Activated T-cell treated with anti-CD3 and anti-CD28 coated beads for 24 hours (primary cell): ENCODE data around the gene SYT15.
"Not testable (repeated sequence)": the region's sequence is repeated elsewhere in the genome, so short reads cannot be mapped to it uniquely, and the experiment has no call there.

Source experiments
- DNase-seq: peaks from one replicate; pipeline ENCODE4 v3.0.0-alpha.2; 2020; ENCODE audit warnings: low read depth

Gene SYT15

DNA sequence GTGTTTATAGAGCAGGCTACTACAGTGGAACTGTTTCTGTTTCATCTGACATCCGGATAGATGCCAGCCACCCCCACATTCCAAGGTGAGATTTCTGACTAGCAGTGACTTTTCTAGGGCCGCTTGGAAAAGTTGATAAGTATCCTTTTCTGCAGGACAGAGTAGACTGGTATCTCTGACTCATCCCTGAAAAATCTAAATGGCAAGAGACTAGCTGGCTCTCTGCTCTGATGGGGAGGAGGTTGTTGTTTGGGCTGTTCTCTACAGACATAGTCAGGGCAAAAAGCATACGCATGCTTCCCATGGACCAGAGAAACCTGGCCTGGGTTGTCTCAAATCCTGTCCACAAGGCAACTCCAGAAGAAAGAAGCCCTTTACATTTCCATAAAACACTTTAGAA lies 10.7 kb downstream of the SYT15 start:
- not testable (repeated sequence) for DNase-seq

DNA sequence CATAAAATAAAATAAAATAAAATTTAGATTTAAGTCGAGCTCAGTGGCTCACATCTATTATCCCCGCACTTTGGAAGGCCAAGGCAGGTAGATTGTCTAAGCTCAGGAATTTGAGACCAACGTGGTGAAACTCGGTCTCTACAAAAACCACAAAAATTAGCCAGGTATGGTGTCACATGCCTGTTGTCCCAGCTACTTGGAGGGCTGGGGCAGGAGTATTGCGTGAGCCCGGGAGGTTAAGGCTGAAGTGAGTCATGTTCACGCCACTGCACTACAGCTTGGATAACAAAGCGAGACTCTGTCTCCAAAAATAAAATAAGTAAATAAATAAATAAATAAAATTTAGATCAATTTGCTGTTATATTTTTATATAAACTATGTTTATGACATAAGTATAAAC lies 12.1 kb downstream of the SYT15 start:
- not testable (repeated sequence) for DNase-seq

DNA sequence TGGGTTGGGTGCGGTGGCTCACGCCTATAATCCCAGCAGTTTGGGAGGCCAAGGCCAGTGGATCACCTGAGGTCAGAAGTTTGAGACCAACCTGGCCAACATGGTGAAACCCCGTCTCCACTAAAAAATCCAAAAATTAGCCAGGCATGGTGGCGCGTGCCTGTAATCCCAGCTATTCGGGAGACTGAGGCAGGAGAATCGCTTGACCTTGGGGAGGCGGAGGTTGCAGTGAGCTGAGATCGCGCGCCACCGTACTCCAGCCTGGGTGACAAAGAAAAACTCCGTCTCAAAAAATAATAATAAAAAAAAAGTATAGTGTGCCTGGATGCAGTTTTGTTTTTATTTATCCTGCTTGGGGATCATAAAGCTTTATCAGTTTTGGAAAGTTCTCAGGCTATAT lies 14.4 kb downstream of the SYT15 start:
- not testable (repeated sequence) for DNase-seq

DNA sequence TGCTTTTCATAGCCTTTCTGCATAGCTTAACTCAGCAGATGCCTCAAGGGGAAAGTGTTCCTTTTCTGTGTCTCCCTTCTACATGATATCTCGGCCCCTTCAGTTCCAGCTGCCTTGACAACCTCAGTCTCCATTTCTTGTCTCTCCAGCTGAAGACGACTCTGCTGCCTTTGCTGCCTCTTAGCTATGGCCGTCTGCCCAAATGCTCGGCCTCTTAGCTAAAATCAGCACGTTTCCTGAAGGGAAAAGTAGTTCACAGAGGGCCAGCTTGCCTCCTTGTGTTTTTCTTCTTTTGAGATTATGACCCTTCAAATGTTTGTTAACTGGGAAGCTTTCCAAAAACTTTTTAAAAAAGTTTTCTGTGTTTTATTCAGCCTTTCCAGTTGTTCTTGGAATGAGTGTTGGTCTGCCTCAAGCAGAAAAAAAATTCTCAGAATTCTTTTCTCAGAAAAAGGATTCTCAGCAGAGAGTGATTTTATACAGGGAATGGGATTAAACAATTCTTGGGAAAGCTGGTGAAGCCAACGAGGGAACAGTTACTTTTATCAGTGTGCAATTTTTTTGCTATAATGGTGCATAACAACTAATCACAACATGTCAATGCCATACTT lies 15.6 kb downstream of the SYT15 start:
- DNase-seq = not testable (repeated sequence)

DNA sequence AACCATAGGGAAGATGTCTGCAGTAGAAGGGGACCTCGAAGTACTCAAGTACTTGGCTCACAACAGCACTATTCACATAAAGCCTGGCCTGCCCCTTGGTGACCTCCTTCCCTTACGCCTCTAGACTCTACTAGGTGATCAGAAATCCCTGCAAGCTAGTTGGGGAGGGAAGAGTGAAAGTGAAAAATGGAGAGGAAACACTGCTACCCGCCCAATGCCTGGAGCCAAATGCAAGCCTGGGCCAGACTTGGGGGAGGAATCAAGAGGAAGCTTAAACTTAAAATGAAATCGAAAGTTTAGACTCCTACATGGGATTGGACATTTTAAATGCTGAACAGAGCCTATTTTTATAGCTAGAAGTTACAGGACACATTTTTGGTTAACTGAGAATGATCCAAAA lies 17.6 kb downstream of the SYT15 start:
- DNase-seq = not testable (repeated sequence)

DNA sequence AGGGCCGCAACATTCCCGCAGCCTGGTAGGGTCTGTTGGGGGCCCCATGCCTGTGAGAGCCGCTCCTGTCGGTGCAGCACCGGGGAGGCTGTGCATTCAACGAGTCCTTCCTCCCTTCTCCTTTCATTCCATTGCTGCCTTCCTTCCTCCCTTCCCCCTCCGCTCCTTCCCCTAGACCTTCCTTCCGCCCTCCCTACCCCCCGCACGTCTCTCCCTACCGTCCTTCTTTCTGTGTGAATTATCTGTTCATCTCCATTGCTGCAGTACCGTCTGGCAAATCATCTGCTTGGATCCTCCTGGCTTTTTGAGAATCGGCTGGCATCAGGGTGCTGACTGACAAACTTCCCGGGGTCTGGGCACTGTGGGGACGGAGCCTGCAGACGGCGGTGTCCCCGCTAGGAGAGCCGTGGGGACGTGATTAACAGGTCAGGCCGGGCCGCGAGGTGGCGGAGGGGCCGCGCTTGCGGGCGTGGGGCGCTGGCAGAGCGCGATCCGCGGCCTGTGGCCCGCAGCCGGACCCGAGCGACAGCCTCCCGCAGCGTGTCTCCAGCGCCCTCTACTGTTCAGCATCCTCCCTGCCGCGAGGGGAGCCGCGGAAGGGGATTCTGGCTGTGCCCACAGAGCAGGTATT lies 18.8 kb downstream of the SYT15 start:
- not testable (repeated sequence) for DNase-seq

DNA sequence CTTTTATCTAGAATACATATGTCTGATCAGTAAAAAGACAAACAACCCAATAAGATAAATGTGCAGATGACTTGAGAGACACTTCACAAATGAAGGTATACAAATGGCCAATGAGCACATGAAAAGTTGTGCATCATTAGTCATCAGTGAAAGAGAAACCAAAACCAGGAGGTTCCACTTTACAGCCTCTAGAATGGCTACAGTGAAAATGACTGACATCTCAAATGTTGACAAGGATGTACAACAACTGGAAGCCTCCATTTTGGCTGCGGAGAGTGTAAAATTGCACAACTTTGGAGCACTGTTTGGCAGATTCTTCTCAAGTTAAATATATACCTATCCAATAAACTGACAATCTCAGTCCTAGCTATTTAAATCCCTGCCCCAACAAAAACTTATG lies 21.6 kb downstream of the SYT15 start:
- DNase-seq = not testable (repeated sequence)

DNA sequence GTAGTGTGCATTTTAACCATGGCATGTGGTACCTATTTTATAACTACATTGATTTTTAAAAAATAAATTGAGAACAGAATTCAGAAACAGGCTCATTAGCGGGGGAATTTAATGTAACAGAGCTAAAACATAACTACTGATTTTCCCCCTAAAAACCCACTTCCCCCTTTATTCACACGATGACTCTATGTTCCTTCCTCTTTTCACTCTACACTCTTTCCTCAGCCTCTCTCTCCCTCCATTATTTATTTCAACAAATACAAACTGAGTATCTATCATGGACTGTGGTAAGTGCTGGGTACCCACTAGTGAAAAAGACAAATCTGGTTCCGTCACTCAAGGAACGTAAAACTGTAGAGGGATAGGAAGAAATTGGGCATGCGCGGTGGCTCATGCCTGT lies 36.6 kb downstream of the SYT15 start:
- DNase-seq = not testable (repeated sequence)

DNA sequence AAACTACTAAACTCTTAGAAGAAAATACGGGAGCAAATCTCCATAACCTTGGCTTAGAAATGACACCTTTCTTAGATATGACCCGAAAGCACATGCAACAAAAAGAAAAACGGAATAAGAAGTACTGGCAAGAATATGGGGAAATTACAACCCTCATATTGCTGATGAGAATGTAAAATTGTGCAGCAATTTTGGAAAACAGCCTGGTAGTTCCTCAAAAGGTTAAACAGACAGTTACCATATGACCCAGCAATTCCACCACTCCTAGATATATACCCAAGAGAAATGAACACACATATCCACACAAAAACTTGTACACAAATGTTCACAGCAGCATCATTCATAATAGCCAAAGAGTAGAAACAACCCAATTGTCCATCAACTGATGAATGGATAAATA lies 37.3 kb downstream of the SYT15 start:
- DNase-seq = not testable (repeated sequence)

DNA sequence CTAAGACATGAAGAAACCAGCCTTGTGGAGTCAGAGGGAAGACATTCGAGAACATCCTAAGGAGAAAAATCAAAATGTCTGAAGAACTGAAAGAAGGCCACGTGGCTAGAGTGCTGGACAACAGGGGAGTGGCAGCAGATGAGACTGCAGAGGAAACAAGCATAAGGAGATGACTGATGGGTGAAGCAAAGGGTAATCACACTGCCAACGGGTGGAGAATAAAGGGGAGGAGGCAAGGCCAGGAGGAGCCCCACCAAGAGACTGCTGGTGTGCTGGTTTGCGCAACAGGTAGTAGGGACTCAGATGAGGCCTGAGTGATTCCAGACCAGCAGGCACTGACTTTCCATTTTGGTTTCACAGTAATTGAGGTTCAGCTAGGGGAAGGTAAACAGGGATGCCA lies 38.2 kb downstream of the SYT15 start:
- not testable (repeated sequence) for DNase-seq

DNA sequence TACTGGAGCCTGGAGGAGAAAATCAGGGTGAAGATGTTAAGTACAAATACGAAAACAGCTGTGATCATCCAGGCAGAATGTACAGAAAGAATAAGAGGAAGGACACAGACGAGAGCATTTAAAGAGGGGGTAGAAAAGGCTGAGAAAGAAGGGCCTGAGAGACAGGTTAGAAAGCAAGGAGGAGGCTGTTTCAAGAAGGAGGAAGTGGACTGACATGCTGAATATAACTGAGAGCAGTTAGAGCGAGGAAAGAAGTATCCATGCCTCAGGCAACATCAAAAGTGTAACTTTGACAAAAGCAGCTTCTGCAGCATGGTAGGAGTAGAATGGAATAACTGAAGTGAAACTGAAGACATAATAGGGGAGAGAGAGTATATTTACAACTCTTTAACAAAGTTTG lies 39.0 kb downstream of the SYT15 start:
- DNase-seq = not testable (repeated sequence)

DNA sequence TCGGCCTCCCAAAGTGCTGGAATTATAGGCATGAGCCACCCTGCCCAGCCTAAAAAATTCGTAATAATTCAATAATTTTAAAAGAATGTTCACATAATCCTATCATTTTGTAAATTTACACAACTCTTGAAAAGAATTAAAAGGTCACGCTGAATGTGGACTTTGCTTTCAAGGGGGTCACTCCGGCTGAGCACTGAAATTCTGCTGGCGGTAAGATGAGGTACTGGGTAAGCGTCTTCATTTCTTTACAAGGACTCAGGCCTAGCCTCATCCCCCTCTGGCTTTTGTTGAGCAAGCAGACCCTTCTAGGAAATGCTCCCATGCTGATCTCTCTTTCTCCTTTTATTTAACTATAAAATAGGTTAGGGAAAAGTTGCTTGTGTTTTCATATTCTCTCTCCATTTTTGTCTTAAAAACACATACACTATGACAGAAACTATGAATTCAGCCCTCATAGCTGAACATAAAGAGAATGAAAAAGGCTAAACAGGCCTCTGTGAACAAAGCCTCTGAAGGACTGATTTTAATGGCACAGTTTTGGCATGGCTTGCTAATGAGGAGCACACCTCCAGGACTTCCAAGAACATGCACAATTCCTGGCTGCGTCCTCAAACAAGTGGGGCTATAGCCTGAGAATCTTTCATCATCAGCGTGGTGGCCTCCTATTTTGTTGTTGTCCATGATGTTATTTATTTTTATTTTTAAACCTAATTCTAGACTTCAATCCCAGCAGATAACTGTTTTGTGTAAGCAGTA lies 45.1 kb downstream of the SYT15 start:
- DNase-seq = not testable (repeated sequence)

DNA sequence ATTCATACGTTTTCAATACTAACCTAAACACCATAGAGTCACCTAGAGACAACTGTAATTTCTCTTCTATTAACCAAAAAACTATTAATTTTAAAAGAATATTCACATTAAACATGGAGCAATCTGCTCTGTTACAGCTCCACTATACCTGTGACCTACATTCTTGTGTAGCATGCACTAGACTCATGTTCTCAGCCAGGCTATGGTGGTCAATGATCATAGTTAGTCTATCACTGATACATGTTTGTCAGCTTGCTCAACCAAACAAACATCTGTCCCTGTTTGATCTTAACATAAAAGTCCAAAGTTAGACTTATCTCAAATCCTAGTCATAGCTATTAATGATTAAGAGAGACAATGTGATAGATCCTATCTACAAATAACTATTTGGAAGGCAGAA lies 50.9 kb downstream of the SYT15 start:
- DNase-seq = not testable (repeated sequence)

DNA sequence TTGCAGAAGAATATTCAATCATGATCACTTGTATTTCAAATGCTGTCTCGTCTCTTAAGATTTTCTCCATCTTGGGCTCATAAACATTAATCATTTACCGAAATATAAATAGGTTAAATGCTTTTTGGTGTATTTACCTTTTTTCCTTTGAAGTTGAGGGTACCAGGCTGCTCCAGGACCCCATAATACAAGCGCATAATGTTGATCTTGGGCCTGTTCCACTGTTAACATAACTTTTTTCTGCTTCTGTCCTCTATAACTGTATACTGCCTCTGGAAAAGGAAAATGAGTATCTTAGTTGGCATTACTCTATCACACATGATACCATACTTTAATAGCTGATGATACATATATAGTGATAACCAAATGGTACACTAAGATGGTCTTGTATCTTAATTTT lies 51.9 kb downstream of the SYT15 start:
- not testable (repeated sequence) for DNase-seq

DNA sequence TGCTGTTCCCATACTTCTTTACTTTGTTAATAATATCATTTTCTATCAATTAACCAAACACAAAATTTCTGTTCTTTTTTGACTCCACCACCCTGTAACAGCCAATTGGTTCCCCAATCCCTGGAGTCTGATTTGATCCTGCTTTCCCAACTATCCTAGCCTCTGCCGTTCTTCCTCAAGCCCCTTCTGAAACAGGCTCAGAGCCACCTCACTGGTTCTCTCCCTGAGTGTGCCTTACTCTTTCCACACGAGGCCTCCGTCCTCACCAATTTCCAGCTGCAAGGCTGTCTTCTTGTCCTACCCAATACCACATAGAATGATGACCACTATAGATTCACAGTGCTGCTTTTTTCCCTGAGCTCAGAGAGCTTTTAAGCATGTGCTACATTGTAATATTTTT lies 52.8 kb downstream of the SYT15 start:
- DNase-seq = not testable (repeated sequence)

DNA sequence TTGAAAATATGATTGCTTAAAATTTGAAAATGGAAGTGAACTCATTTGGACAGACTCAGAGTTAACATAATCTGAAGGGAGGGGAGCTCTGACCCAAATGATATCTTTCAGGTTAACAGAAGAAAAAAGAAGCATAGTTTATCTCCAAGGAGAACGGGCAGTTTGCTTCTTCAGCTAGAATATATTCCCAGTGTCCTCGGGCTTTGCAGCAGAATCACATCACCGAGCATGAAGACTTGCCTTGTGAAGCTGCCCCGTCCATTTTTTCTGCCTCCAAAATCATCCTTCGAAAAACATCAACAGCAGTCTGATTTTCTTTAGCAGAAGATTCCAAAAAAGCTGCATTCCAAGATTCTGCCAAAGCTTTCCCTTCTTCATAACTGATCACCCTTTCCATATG lies 55.8 kb downstream of the SYT15 start:
- DNase-seq = not testable (repeated sequence)

DNA sequence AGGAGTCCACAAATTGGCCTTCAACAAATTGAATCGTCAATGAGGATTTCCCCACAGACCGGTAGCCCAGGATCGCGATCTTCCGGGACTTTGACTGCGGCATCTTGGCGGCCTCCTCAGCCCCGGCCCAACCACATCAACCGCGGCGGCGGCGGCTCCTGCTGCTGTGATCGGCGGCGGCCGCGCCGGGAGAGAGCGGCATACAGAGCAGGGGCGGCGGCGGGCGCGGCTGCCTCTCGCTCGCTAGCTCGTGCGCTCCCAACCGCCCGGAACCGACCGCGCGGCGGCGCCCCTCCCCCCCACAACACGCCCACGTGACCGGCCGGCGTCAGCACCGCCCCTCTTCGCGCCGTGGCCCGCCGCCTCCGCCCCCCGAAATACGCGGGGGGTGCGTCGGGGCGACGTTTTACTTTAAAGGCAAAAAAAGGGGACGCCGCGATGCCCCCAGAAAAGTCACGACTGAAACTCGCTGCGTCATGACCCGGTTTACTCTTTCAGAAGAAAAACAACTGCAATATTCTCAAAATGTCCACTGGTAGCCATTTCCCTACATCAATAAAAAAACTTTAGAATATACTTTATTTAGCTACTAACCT lies 56.5 kb downstream of the SYT15 start:
- DNase-seq = not testable (repeated sequence)

DNA sequence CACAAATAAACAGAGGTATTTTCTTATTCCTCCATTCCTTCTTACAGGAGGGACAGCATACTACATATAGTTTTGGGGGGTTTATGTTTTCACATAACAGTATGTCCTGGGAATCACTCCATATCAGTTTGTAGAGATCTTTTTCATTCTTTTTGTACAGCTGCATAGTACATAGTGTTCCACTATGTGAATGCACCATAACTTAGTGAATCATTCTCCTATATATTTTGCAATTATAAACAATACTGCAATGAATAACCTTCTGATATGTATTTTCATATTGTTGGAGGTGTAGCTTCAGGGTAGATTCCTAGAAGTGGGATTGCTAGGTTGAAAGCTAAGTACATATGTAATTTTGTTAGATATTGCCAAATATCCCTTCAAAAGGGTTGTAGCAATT lies 61.1 kb downstream of the SYT15 start:
- not testable (repeated sequence) for DNase-seq
